Activated T-cell treated with anti-CD3 and anti-CD28 coated beads for 24 hours (primary cell): ENCODE measurements around the gene FAM240A.
"Not testable (repeated sequence)": the region's sequence is repeated elsewhere in the genome, so short reads cannot be mapped to it uniquely, and the experiment has no call there.

ENCODE experiments used
- DNase-seq: peaks from one replicate; pipeline ENCODE4 v3.0.0-alpha.2; 2020; ENCODE audit warnings: low read depth

Gene FAM240A

GRCh38 chr3:46586738-46587246, 25.5 kb upstream of the FAM240A start:
- DNase-seq: no peak

GRCh38 chr3:46587268-46587667, 25.1 kb upstream of the FAM240A start:
- DNase-seq: not testable (repeated sequence)

- DNase-seq: no peak
Observed at GRCh38 chr3:46593274-46593862, 19.0 kb upstream of the FAM240A start.

GRCh38 chr3:46593979-46594378, 18.3 kb upstream of the FAM240A start:
- DNase-seq: no peak

GRCh38 chr3:46594723-46595122, 17.6 kb upstream of the FAM240A start:
- DNase-seq: no peak

GRCh38 chr3:46595819-46596314, 16.5 kb upstream of the FAM240A start:
- DNase-seq: no peak

- no peak for DNase-seq
Observed at GRCh38 chr3:46599590-46599989, 12.7 kb upstream of the FAM240A start.

GRCh38 chr3:46603446-46604046, 8.8 kb upstream of the FAM240A start:
- no peak for DNase-seq

GRCh38 chr3:46604127-46604526, 8.2 kb upstream of the FAM240A start:
- no peak for DNase-seq

GRCh38 chr3:46607603-46608028, 4.7 kb upstream of the FAM240A start:
- DNase-seq: no peak

- DNase-seq: no peak
Observed at GRCh38 chr3:46609212-46609721, 3.1 kb upstream of the FAM240A start.

GRCh38 chr3:46609944-46610722, 2.2 kb upstream of the FAM240A start:
- DNase-seq: no peak

GRCh38 chr3:46613313-46614005, 1.1 kb downstream of the FAM240A start:
- DNase-seq: no peak

GRCh38 chr3:46614431-46614830, 2.1 kb downstream of the FAM240A start:
- DNase-seq: no peak

- no peak for DNase-seq
Observed at GRCh38 chr3:46615050-46615775, 2.9 kb downstream of the FAM240A start.

GRCh38 chr3:46615976-46616375, 3.7 kb downstream of the FAM240A start:
- no peak for DNase-seq

- no peak for DNase-seq
Observed at GRCh38 chr3:46617941-46618340, 5.6 kb downstream of the FAM240A start.

GRCh38 chr3:46619845-46620778, 7.8 kb downstream of the FAM240A start:
- no peak for DNase-seq

- no peak for DNase-seq
Observed at GRCh38 chr3:46624533-46624932, 12.2 kb downstream of the FAM240A start.

- DNase-seq: no peak
Observed at GRCh38 chr3:46624975-46625490, 12.7 kb downstream of the FAM240A start.
